Activated naive CD4-positive, alpha-beta T cell treated with anti-CD3 and anti-CD28 coated beads, Interleukin-2, amount 50 U/mL, for 24 hours (primary cell): ENCODE data around the gene MAP3K20.
"Not testable (repeated sequence)": the region's sequence is repeated elsewhere in the genome, so short reads cannot be mapped to it uniquely, and the experiment has no call there.

Experiments
- H3K27ac Mint-ChIP-seq: one replicate; pipeline ENCODE4 v1.8.0; 2021; ENCODE audit warnings: mild to moderate bottlenecking, mixed read lengths
- H3K27me3 Mint-ChIP-seq: one replicate; pipeline ENCODE4 v1.8.0; 2021; ENCODE audit warnings: mixed read lengths
- H3K36me3 Mint-ChIP-seq: one replicate; pipeline ENCODE4 v1.8.0; 2021; ENCODE audit warnings: mixed read lengths
- H3K4me1 Mint-ChIP-seq: one replicate; pipeline ENCODE4 v1.8.0; 2021; ENCODE audit warnings: mixed read lengths
- H3K4me3 Mint-ChIP-seq: one replicate; pipeline ENCODE4 v1.8.0; 2021; ENCODE audit warnings: mild to moderate bottlenecking, mixed read lengths
- H3K9me3 Mint-ChIP-seq: one replicate; pipeline ENCODE4 v1.8.0; 2021; ENCODE audit warnings: mixed read lengths

MAP3K20 gene

DNA sequence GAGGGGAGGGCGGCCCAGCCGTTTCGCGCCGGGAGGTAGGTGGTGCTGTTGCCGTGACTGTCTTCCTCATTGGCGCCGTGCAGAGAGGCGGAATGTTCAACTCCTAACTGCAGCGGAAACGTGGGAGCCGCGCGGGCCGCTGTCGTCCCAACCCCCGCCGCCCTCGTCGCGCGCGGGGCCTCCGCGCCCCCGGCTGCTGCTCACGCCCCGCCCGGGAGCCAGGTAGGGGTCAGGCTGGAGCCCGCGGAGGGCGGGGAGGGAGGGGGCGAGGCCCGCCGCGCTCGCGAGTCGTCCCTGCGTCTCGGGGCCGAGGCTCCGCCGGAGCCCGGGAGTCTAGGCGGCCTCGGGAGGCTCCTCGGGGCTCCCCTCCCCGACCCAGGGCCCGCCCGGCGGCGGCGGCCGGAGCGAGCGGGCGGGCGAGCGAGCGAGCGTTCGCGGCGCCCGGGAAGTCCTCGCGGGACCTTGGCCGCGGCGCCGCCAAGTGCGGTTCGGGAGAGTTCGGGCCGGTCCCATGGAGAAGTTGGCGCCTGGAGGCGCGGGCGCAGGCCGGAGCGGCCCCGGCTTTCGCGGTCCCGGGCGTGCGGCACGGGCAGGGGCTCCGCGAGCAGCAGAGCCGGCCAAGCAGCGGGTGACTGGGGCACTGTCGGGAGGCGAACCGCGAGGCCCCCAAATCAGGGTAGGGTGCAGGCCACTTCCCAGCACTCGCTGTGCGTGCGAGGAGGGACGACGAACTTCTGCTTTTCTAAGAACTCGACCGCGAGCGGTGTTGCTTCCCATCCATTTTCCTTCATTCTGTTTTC, at the start of gene MAP3K20:
TSS of gene MAP3K20 (plus strand) at position 66 of the 800 bp plus-strand sequence. CDS start 15,186 bp downstream, outside the sequence.
- Mint-ChIP-seq H3K36me3 (peaks cover 2% of the 10 kb centered on the region), H3K4me3 (peak within 1 kb of the TSS; percentile 75), H3K27ac (no peak within 1 kb of the TSS), H3K4me1 (peaks cover 14% of the 10 kb centered on the region), H3K9me3 (no peaks in the 10 kb centered on the region), H3K27me3 (peaks cover 39% of the 10 kb centered on the region)

DNA sequence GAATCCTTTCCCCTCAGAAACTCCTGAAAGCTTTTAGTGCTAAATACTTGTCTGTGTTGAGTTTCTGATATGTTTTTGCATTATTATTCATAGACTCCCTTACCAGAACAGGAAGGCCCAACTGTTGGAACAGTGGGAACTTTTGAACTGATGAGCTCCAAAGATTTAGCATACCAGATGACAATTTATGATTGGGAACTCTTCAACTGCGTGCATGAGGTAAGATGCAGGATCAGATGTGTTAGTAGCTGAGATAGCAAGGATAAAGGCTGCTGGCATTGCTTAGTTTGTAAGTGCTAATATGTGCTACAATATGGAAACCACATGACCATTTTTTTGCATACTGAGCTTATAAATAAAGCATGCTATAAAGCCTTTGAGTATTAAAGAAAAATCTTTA, 49.2 kb upstream of the MAP3K20 start:
- Mint-ChIP-seq H3K36me3 (no peaks in the 10 kb centered on the region), H3K4me3 (no peak overlapping the region), H3K27me3 (no peaks in the 10 kb centered on the region), H3K4me1 (no peaks in the 10 kb centered on the region), H3K27ac (no peak overlapping the region), H3K9me3 (no peaks in the 10 kb centered on the region)

DNA sequence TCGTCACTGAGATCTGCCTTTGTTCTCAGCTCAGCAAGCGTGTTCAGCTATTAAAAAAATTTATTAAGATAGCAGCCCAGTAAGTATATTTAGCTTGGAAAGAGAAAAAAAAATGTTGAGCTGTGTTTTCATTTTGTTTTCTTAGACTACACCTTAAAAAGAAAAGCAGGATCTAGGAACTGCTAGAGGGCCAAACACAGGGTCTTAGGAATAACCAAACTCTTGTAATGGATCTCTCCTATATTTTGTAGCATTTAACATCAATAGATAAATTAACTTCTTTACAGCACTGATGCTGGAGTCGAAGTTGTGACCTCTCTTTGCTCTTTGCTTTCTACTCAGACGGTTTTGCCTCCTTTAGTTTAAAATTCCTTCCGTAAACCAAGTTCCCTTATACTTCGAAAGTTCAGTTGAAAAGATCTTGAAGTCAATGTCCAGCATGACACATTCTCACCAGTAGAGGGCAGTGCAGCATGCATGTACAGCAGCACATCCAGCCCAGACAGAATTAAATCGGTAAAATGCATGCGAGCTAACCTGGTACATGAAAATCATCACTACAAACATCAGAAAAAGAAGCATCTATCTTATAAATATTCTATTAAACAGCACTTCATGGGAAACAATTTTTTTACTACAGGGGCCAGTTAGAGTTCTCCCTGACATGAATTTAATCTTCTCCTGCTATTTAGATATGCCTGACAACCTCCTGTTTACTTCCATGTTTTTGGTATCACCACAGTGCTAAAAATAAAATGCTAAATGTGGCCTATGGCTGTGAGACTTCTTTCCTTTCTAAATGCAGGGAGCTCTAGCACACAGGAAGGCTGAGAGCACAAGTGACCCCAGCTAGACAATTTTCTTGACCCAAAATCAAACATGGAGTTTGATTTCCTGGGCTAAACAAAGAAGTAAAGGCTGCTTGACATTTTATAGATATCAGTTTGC, 48.2 kb upstream of the MAP3K20 start:
- Mint-ChIP-seq H3K27me3 (no peaks in the 10 kb centered on the region), H3K36me3 (no peaks in the 10 kb centered on the region), H3K27ac (no peak overlapping the region), H3K4me1 (no peaks in the 10 kb centered on the region), H3K4me3 (no peak overlapping the region), H3K9me3 (no peaks in the 10 kb centered on the region)

DNA sequence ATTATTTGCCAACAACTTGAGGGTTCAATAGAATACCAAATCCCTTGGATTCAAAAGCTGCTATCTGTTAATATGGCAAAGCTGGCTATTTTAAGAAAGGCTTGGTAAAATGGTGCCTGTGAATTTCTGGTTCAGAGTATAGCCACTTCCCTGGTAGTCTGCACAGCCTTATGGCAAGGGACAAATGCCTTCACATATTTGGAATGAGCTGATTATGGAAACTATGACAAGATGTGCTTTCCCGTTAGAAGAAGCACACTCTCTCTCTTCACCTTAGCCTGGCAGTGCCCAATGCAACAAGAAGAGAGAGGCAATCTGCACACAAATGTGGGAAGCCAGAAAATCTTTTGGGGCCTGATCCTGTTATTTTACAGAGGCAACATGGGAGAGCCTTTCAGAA, 47.5 kb upstream of the MAP3K20 start:
- H3K36me3 Mint-ChIP-seq: no peaks in the 10 kb centered on the region
- no peaks in the 10 kb centered on the region for H3K27me3 Mint-ChIP-seq
- no peak overlapping the region for H3K27ac Mint-ChIP-seq
- no peaks in the 10 kb centered on the region for H3K4me1 Mint-ChIP-seq
- no peak overlapping the region for H3K4me3 Mint-ChIP-seq
- H3K9me3 Mint-ChIP-seq: no peaks in the 10 kb centered on the region

DNA sequence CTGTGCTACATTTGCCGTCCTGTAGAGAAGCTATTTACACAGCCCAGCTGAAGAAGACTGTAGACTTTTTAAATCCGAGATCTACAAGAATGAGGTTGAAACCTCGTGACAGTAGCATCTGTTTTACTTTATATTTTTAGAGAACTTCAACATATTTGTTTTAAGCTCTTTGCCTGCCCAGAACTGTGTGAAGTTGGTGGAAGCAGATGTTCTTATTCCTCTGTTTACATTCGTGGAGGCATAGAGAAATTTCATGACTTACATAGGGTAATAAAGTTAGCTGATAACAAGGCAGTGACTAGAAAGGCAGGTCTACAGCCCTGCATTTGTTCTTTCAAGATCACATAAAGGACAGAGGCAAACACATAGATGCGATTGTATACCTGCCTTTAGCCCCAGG, 47.0 kb upstream of the MAP3K20 start:
- no peak overlapping the region for H3K27ac Mint-ChIP-seq
- H3K27me3 Mint-ChIP-seq: no peaks in the 10 kb centered on the region
- no peaks in the 10 kb centered on the region for H3K36me3 Mint-ChIP-seq
- H3K9me3 Mint-ChIP-seq: no peaks in the 10 kb centered on the region
- H3K4me1 Mint-ChIP-seq: no peaks in the 10 kb centered on the region
- no peak overlapping the region for H3K4me3 Mint-ChIP-seq

DNA sequence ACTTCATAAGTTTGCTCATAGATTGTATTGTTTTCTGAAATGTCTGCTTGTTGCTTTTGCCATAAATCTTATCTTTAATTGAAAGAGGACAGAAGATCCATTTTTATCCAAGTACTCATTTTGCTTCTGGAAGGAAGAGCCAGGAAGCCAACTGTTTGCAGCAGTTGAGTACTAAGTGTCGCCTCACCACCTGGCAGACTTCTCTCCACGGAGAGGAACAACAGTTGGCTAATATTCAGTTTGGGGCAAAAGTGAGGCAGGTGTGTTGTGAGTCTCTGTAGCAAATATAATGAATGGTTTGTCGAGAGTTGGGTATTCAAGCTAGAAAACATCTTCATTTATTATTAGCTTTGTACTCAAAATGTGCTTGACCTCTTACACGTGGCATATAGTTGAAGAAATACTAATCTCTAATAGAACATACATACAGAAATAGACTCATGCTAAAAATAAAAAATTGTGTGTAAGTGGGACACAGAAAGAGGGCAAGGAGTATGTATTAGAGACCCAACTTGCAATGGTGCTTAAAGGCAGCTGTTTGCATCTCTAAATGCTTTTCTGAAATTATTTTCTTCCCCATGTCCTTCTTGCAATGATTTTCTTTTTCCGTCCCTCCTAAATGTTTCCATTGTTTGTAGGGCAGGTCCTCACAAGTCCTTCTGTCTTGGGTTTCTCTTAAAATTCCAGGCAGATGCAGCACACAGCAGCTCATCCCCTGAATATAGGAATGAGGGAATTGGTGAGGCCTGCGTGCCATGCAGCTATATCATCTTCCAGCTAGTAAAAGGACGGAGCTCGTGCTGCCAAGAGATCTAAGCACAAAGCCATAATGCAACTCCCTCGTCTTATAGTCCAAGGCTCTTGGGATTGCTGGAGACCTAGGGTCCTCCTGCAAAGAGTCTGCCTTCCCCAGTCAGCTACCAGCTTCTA, 44.8 kb upstream of the MAP3K20 start:
- H3K4me1 Mint-ChIP-seq: no peaks in the 10 kb centered on the region
- no peak overlapping the region for H3K27ac Mint-ChIP-seq
- H3K4me3 Mint-ChIP-seq: no peak overlapping the region
- H3K27me3 Mint-ChIP-seq: no peaks in the 10 kb centered on the region
- H3K9me3 Mint-ChIP-seq: no peaks in the 10 kb centered on the region
- H3K36me3 Mint-ChIP-seq: no peaks in the 10 kb centered on the region

DNA sequence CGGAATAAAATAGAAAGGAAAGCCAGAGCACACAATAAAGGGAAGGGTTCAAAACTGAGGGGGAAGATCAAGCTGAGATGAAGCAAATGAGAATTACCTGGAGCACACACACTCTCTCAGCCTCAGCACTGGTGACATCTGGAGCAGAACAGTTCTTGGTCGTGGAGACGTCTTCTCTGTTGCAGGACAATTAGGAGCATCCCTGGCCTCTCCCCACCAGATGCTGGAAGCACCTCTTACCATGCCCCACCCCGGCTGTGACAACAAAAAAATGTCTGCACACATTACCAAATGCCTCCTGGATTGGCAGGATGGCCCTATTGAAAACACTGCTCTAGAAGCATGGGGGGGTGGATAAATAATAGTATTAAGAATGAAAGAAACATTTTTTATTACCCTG, 43.6 kb upstream of the MAP3K20 start:
- Mint-ChIP-seq H3K4me3 (no peak overlapping the region), H3K36me3 (no peaks in the 10 kb centered on the region), H3K27ac (no peak overlapping the region), H3K4me1 (no peaks in the 10 kb centered on the region), H3K27me3 (no peaks in the 10 kb centered on the region), H3K9me3 (no peaks in the 10 kb centered on the region)

DNA sequence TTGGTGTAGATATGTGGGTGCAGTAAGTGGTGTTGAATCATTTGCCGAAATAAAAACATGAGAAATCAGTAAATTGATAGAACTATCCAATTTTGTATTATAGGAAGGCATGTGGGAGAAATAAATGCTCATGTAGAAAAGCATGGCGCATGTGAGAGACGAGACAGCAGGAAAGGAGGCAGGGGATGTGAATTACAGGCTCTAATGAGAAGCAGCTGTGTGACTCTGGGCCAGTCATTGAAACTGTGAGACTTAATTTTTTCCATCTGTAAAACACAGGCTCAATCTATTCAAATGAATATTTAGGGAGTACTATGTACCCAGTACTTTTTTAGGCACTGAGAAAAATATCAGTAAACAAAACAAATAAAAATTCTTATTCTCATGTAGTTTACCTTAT, 42.6 kb upstream of the MAP3K20 start:
- Mint-ChIP-seq H3K4me3 (no peak overlapping the region), H3K27me3 (no peaks in the 10 kb centered on the region), H3K9me3 (no peaks in the 10 kb centered on the region), H3K36me3 (no peaks in the 10 kb centered on the region), H3K4me1 (no peaks in the 10 kb centered on the region), H3K27ac (no peak overlapping the region)

DNA sequence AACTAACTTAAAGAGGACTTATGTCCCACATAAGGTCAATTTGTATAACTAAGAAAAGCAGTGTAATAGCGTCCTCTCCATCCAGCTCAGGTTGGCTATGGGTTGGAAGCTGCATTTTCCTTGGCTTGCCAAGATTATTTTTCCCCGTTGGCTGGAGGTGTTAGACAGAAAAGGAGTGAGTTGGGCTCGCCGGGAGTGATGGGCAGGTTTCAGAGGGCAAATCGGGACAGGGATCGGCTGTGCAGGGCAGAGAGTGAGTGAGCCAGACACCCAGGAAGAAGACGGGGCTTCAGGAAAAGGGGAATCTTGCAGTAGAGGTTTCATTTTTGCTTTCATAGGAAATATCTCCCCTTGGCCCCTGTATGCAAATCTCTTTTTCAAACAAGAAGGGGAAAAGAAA, 41.5 kb upstream of the MAP3K20 start:
- Mint-ChIP-seq H3K27me3 (no peaks in the 10 kb centered on the region), H3K9me3 (no peaks in the 10 kb centered on the region), H3K4me1 (no peaks in the 10 kb centered on the region), H3K4me3 (no peak overlapping the region), H3K36me3 (no peaks in the 10 kb centered on the region), H3K27ac (no peak overlapping the region)

DNA sequence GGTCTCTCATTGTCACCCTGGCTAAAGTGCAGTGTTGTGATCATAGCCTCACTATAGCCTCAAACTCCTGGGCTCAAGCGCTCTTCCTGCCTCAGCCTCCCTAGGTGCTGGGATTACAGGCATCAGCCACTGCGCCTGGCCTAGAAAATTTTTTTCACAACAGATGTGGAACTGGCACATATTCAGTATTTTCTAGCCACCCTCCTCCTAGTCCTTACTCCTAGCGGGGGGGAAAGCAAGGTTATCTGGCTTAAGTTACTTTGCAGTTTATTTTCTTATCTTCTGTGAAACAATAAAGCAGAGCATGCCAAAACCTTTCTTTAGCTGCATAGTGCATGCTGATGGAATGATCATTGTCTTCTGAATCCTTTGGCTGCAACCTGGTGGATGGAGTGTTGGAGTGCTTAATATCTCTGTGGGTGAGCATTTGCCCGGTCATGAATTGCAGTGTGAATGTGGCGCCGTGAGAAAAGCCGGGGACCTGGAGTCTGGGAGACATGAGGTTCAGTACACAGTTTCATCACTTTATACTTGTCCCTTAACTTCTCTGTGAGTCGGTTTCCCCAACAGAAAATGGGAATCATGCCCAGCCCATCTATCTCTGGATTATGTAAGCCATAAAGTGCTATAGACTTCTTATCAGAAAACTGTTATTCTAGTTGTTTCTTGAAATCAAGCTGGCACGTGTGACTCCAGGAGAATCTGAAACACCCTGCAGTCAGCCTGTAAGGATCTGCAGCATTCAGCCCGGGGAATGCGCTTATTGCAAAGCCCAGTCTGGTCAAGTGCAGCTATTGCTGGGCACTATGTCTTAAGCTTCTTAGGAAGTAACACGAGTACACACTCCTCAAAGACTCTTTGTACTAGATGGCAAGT, 38.2 kb upstream of the MAP3K20 start:
- H3K4me1 Mint-ChIP-seq: no peaks in the 10 kb centered on the region
- H3K27ac Mint-ChIP-seq: no peak overlapping the region
- H3K4me3 Mint-ChIP-seq: no peak overlapping the region
- no peaks in the 10 kb centered on the region for H3K36me3 Mint-ChIP-seq
- no peaks in the 10 kb centered on the region for H3K9me3 Mint-ChIP-seq
- no peaks in the 10 kb centered on the region for H3K27me3 Mint-ChIP-seq

DNA sequence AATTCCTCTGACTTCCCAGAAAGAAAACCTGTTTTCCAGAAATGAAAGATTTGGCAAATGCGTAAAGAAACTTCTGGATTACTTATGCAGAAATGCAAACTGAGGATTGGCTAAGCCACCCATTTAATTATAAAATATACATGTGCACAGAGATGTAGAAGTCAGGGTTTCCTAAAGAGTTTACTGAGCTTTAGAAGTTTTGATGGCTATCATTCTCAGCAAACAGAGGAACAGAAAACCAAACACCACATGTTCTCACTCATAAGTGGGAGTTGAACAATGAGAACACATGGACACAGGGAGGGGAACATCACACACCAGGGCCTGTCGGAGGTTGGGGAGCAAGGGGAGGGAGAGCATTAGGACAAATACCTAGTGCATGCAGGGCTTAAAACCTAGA, 37.4 kb upstream of the MAP3K20 start:
- H3K27me3 Mint-ChIP-seq, H3K4me1 Mint-ChIP-seq, H3K4me3 Mint-ChIP-seq, H3K27ac Mint-ChIP-seq, H3K9me3 Mint-ChIP-seq, H3K36me3 Mint-ChIP-seq: not testable (repeated sequence)

DNA sequence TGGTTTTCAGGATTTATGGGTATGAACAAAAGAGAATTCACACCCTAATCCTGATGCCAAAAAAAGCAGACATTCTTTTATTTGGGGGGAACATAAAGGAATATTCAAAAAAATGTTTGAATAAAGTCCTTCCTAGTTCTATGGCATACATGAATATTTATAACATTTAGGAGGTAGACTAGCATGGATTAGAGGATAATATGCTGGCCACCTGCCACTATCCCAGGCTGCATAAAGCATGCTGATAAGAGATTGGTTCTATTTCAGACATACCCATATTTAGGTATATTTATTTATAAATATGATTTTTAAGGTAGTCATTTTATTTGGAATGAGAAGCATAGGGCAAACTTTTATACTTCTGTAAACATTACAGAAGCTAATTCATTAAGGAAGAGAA, 34.9 kb upstream of the MAP3K20 start:
- no peaks in the 10 kb centered on the region for H3K4me1 Mint-ChIP-seq
- no peaks in the 10 kb centered on the region for H3K9me3 Mint-ChIP-seq
- no peak overlapping the region for H3K4me3 Mint-ChIP-seq
- H3K36me3 Mint-ChIP-seq: no peaks in the 10 kb centered on the region
- no peaks in the 10 kb centered on the region for H3K27me3 Mint-ChIP-seq
- H3K27ac Mint-ChIP-seq: no peak overlapping the region

DNA sequence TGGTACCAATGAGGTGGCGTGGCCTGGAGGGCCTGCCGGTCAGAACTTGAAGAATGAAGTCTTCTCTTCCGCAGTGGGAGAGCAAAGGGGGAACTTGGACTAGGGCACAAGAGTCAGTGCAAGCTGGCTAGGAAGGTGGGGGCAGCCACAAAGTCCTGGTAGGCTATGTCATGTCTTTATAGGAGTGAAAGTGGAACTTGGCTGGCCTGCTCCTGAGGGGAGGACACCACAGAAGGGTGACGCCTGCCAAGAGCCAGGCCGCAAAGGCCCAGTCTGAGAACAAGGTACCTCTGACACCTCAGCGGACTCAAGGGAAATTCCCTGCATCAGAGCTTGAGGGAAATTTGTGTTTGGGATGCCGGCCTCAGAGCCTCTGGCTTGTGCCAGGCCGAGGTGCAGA, 32.2 kb upstream of the MAP3K20 start:
- Mint-ChIP-seq H3K27me3 (no peaks in the 10 kb centered on the region), H3K9me3 (no peaks in the 10 kb centered on the region), H3K36me3 (no peaks in the 10 kb centered on the region), H3K4me3 (no peak overlapping the region), H3K4me1 (no peaks in the 10 kb centered on the region), H3K27ac (no peak overlapping the region)

DNA sequence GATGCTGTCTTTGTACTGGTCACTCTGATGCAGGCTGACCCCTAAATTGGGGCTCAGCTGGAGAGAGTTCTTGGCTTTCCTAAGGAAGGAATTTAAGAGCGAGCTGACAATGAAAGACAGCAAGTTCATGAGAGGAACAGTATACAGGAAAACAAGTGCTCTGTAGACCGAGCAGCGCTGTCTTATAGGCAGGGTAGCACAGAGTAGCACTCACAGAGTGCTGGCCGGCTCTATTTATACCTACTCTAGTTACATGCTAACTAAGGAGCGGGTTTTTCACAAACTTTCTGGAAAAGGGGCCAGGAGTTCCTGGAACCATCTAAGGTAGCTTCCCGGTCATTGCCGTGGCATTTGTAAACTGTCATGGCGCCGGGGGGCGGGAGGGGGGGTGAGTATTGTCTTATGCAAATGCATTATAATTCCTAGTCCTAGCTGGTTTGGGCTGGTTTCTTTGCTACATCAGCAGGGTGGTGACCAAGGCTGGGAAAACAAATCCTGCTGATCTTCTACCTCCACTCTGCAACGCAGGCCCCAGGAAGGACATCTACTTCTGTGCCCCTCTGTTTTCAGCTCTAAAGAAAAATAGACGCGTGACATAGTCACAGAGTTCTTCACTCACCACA, 31.6 kb upstream of the MAP3K20 start:
- Mint-ChIP-seq H3K4me1 (peaks cover under 1% of the 10 kb centered on the region), H3K9me3 (no peaks in the 10 kb centered on the region), H3K27me3 (no peaks in the 10 kb centered on the region), H3K36me3 (no peaks in the 10 kb centered on the region), H3K27ac (no peak overlapping the region), H3K4me3 (no peak overlapping the region)
